K562 (cell line): ENCODE measurements around the gene ETFBKMT. TPM values are rescaled to one million over a fixed set of nuclear protein-coding genes. Genes with fewer than 3 reads are reported as not detected.

Experiments used
- ARNT ChIP-seq, 2 experiments: fragments of 450-650 bp; IDR thresholded peaks; 2 replicates each; pipeline ENCODE4 v1.6.1; 2016; ENCODE audit warnings: mild to moderate bottlenecking in 1 of 2
- CBX3 ChIP-seq, 2 experiments: IDR thresholded peaks; 1 replicate in 1 of 2; 2 replicates in 1 of 2; pipeline ENCODE4 v1.6.1; 2012; ENCODE audit warnings: inconsistent platforms in 2 of 2, low read length in 2 of 2, borderline replicate concordance in 1 of 2, control low read depth in 1 of 2
- CSDE1 ChIP-seq, 2 experiments: fragments of 450-650 bp; IDR thresholded peaks; 2 replicates each; pipeline ENCODE4 v1.6.1; 2016; ENCODE audit warnings: mild to moderate bottlenecking in 1 of 2
- FOXP1 ChIP-seq: sonication (generic); formaldehyde crosslinking; IDR thresholded peaks from 2 replicates; pipeline ENCODE4 v1.8.0; 2022; ENCODE audit warnings: mild to moderate bottlenecking, missing genetic modification reagents
- NFATC3 ChIP-seq: fragments of 450-650 bp; IDR thresholded peaks from 2 replicates; pipeline ENCODE4 v1.6.1; 2017; ENCODE audit warnings: mild to moderate bottlenecking
- PHF21A ChIP-seq: fragments of 450-650 bp; IDR thresholded peaks from 2 replicates; pipeline ENCODE4 v1.6.1; 2017; ENCODE audit warnings: low read depth, borderline replicate concordance
- STAT5B ChIP-seq: fragments of 250-450 bp; sonication (Bioruptor Pico); IDR thresholded peaks from 2 replicates; pipeline ENCODE4 v1.8.0; 2021; ENCODE audit warnings: mild to moderate bottlenecking, inconsistent platforms
- TCF7L2 ChIP-seq: fragments of 150-350 bp; IDR thresholded peaks from 2 replicates; pipeline ENCODE4 v1.6.1; 2016; ENCODE audit warnings: low read depth, mild to moderate bottlenecking, low read length, moderate library complexity
- YY1 ChIP-seq, 3 experiments: IDR thresholded peaks; 2 replicates each; pipeline ENCODE4 v1.6.1; 2011; ENCODE audit warnings: low read length in 2 of 3, mild to moderate bottlenecking in 2 of 3, moderate library complexity in 2 of 3, borderline replicate concordance in 1 of 3, control low read depth in 1 of 3, low read depth in 1 of 3; ENCODE audit not compliant: insufficient read depth in 3 of 3, insufficient replicate concordance in 2 of 3, control insufficient read depth in 1 of 3, insufficient read length in 1 of 3; ENCODE audit errors: extremely low read depth in 1 of 3
- ZFPM2 ChIP-seq: fragments of 250-450 bp; sonication (Bioruptor Pico); IDR thresholded peaks from 2 replicates; pipeline ENCODE4 v1.5.1; 2022; ENCODE audit warnings: mild to moderate bottlenecking
- ZFX ChIP-seq: sonication (generic); formaldehyde crosslinking; IDR thresholded peaks from 2 replicates; pipeline ENCODE4 v1.8.0; 2022; ENCODE audit warnings: mild to moderate bottlenecking, missing genetic modification reagents, moderate library complexity
- polyA plus RNA-seq, 8 experiments: library from polyadenylated mRNA; depleted of rRNA in 4 of 8; stranded (reverse) in 5 of 8; unstranded in 3 of 8; fragments of >200 nt; fragmentation: Nextera tagmentation in 2 of 8; fragmentation: Illumina TruSeq in 1 of 8; extraction: Ambion mirVana in 2 of 8; extraction: Trizol in 1 of 8; gene quantifications; 2 replicates each; pipeline versions ENCODE4 v1.2.1 to v1.2.3, GENCODE V29; 2011 to 2014; ENCODE audit warnings: inconsistent platforms in 1 of 8, missing spikeins in 1 of 8
- total RNA-seq, 7 experiments: library from RNA; depleted of rRNA in 6 of 7; stranded (reverse); fragments of >200 nt in 6 of 7; fragmentation: Illumina TruSeq in 2 of 7; extraction: Trizol in 2 of 7; gene quantifications; 2 replicates each; pipeline versions ENCODE4 v1.2.1 to v1.2.3, GENCODE V29; 2011 to 2021; ENCODE audit warnings: low replicate concordance in 1 of 7
- TF ChIP-seq, protein P1 (sequence below): fragments of 250-450 bp; sonication (Bioruptor Pico); IDR thresholded peaks from 2 replicates; pipeline ENCODE4 v1.4.0; 2020
- TF ChIP-seq, protein P2 (sequence below): sonication (generic); formaldehyde crosslinking; IDR thresholded peaks from 2 replicates; pipeline ENCODE4 v1.5.0; 2020; ENCODE audit warnings: missing genetic modification reagents
- TF ChIP-seq, protein P3 (sequence below), 2 experiments: fragments of 450-650 bp; formaldehyde crosslinking in 1 of 2; IDR thresholded peaks; 2 replicates each; pipeline versions ENCODE4 v1.4.0 to v1.6.1; 2014 to 2020; ENCODE audit warnings: mild to moderate bottlenecking in 2 of 2, borderline replicate concordance in 1 of 2, low read depth in 1 of 2
- TF ChIP-seq, protein P4 (sequence below): fragments of 250-450 bp; sonication (Bioruptor Pico); IDR thresholded peaks from 2 replicates; pipeline ENCODE4 v1.8.0; 2021; ENCODE audit warnings: moderate library complexity, mild to moderate bottlenecking, inconsistent platforms

Gene ETFBKMT
- total and polyA plus RNA-seq, 9 of the 15 experiments (the other 6 are each of a cell fraction or from before 2014, with no cell fraction given) = 0.18 to 1.7 (median 0.96) TPM

DNA sequence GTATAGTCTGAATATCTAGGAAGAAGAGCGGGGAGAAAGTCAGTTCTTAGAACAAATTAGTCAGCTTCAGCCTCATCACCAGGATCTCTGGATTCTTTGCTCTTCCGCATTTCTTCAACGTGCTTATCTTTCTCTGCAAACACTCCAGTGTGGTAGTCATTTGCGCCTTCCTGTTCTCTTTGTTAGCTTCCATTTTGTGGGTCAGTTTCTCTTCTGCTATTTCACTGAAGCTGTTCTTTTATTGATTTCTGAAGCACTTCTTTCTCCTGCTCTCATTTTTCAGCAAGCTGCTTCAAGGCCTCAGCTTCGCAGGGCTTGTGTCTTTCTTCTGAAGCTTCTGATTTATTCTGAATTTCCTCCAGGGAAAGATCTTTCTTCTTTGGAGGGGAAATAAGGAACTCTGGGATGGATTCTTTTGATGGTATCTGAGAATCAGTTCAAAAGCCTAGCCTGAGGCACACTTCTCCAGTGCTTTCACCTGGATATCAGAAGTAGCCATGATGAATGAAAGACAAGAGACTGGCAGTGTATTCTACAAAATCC lies 55.9 kb downstream of the ETFBKMT start (continued):
- TF ChIP-seq, protein P1, sequence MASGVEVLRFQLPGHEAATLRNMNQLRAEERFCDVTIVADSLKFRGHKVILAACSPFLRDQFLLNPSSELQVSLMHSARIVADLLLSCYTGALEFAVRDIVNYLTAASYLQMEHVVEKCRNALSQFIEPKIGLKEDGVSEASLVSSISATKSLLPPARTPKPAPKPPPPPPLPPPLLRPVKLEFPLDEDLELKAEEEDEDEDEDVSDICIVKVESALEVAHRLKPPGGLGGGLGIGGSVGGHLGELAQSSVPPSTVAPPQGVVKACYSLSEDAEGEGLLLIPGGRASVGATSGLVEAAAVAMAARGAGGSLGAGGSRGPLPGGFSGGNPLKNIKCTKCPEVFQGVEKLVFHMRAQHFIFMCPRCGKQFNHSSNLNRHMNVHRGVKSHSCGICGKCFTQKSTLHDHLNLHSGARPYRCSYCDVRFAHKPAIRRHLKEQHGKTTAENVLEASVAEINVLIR (CRISPR knock-in tag) = no peak
- TF ChIP-seq NFATC3 (no peak), PHF21A (no peak), YY1 (IDR thresholded peaks at IDR 0.05; ENCODE audit: borderline replicate concordance in 1 of 3, control insufficient read depth in 1 of 3, extremely low read depth in 1 of 3, insufficient read depth in 3 of 3, insufficient read length in 1 of 3, insufficient replicate concordance in 2 of 3, low read depth in 1 of 3, low read length in 2 of 3) (peak; percentile 45 to 93 (median 74)), CSDE1 (IDR thresholded peaks at IDR 0.05) (peak in 1 of 2 experiments; percentile 8; a peak in 1 of 4 replicates), CBX3 (IDR thresholded peaks at IDR 0.05; ENCODE audit: borderline replicate concordance in 1 of 2, low read length in 2 of 2) (peak in 1 of 2 experiments; percentile 90; a peak in 2 of 3 replicates), STAT5B (CRISPR knock-in tag) (no peak), ARNT (IDR thresholded peaks at IDR 0.05) (peak in 1 of 2 experiments; percentile 75; a peak in 3 of 4 replicates), TCF7L2 (no peak), FOXP1 (CRISPR knock-in tag) (no peak), ZFPM2 (CRISPR knock-in tag) (no peak), ZFX (CRISPR knock-in tag) (no peak)
- TF ChIP-seq, protein P2, sequence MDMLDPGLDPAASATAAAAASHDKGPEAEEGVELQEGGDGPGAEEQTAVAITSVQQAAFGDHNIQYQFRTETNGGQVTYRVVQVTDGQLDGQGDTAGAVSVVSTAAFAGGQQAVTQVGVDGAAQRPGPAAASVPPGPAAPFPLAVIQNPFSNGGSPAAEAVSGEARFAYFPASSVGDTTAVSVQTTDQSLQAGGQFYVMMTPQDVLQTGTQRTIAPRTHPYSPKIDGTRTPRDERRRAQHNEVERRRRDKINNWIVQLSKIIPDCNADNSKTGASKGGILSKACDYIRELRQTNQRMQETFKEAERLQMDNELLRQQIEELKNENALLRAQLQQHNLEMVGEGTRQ = no peak
- TF ChIP-seq, protein P3, sequence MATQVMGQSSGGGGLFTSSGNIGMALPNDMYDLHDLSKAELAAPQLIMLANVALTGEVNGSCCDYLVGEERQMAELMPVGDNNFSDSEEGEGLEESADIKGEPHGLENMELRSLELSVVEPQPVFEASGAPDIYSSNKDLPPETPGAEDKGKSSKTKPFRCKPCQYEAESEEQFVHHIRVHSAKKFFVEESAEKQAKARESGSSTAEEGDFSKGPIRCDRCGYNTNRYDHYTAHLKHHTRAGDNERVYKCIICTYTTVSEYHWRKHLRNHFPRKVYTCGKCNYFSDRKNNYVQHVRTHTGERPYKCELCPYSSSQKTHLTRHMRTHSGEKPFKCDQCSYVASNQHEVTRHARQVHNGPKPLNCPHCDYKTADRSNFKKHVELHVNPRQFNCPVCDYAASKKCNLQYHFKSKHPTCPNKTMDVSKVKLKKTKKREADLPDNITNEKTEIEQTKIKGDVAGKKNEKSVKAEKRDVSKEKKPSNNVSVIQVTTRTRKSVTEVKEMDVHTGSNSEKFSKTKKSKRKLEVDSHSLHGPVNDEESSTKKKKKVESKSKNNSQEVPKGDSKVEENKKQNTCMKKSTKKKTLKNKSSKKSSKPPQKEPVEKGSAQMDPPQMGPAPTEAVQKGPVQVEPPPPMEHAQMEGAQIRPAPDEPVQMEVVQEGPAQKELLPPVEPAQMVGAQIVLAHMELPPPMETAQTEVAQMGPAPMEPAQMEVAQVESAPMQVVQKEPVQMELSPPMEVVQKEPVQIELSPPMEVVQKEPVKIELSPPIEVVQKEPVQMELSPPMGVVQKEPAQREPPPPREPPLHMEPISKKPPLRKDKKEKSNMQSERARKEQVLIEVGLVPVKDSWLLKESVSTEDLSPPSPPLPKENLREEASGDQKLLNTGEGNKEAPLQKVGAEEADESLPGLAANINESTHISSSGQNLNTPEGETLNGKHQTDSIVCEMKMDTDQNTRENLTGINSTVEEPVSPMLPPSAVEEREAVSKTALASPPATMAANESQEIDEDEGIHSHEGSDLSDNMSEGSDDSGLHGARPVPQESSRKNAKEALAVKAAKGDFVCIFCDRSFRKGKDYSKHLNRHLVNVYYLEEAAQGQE (IDR thresholded peaks at IDR 0.05; ENCODE audit: borderline replicate concordance) = peak; percentile 23; the same call in 1 of the 2 replicates
- TF ChIP-seq, protein P3 (CRISPR knock-in tag; IDR thresholded peaks at IDR 0.05; ENCODE audit: low read depth) = no peak
- TF ChIP-seq, protein P4, sequence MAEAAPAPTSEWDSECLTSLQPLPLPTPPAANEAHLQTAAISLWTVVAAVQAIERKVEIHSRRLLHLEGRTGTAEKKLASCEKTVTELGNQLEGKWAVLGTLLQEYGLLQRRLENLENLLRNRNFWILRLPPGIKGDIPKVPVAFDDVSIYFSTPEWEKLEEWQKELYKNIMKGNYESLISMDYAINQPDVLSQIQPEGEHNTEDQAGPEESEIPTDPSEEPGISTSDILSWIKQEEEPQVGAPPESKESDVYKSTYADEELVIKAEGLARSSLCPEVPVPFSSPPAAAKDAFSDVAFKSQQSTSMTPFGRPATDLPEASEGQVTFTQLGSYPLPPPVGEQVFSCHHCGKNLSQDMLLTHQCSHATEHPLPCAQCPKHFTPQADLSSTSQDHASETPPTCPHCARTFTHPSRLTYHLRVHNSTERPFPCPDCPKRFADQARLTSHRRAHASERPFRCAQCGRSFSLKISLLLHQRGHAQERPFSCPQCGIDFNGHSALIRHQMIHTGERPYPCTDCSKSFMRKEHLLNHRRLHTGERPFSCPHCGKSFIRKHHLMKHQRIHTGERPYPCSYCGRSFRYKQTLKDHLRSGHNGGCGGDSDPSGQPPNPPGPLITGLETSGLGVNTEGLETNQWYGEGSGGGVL (CRISPR knock-in tag) = no peak
